ENCODE measurements around the gene TLR10. TPM values are rescaled to one million over a fixed set of nuclear protein-coding genes. Genes with fewer than 3 reads are reported as not detected.

Gene TLR10
- total RNA-seq, 1 donor from 2014 or later, result not detected

- Histone ChIP-seq H3K36me3 (ENCODE audit: control insufficient read depth, insufficient read depth, low read length) (no peaks in the 10 kb centered on the region), H3K4me3 (ENCODE audit: low read depth, low read length) (no peak overlapping the region), H3K27me3 (ENCODE audit: control insufficient read depth, insufficient read depth, low read length) (no peaks in the 10 kb centered on the region)
- no peak for DNase-seq (ENCODE audit: low read depth)
- TF ChIP-seq CTCF (IDR thresholded peaks at IDR 0.05; ENCODE audit: insufficient read depth, low read length, poor library complexity, severe bottlenecking), result no peak
Observed at GRCh38 chr4:38745881-38746280, 36.9 kb downstream of the TLR10 start.

- no peaks in the 10 kb centered on the region for H3K27me3 ChIP-seq (ENCODE audit: control insufficient read depth, insufficient read depth, low read length)
- no peak overlapping the region for H3K4me3 ChIP-seq (ENCODE audit: low read depth, low read length)
- DNase-seq (ENCODE audit: low read depth), result no peak
- H3K36me3 ChIP-seq (ENCODE audit: control insufficient read depth, insufficient read depth, low read length), result no peaks in the 10 kb centered on the region
- no peak for TF ChIP-seq CTCF (IDR thresholded peaks at IDR 0.05; ENCODE audit: insufficient read depth, low read length, poor library complexity, severe bottlenecking)
Observed at GRCh38 chr4:38743866-38744265, 38.9 kb downstream of the TLR10 start.

- no peak for TF ChIP-seq CTCF (IDR thresholded peaks at IDR 0.05; ENCODE audit: insufficient read depth, low read length, poor library complexity, severe bottlenecking)
- Histone ChIP-seq H3K4me3 (ENCODE audit: low read depth, low read length) (no peak overlapping the region), H3K36me3 (ENCODE audit: control insufficient read depth, insufficient read depth, low read length) (no peaks in the 10 kb centered on the region), H3K27me3 (ENCODE audit: control insufficient read depth, insufficient read depth, low read length) (no peaks in the 10 kb centered on the region)
- no peak for DNase-seq (ENCODE audit: low read depth)
Observed at GRCh38 chr4:38740303-38740702, 42.5 kb downstream of the TLR10 start.

GRCh38 chr4:38738940-38739803 lies 43.6 kb downstream of the TLR10 start:
- TF ChIP-seq CTCF (IDR thresholded peaks at IDR 0.05; ENCODE audit: insufficient read depth, low read length, poor library complexity, severe bottlenecking), result no peak
- DNase-seq (ENCODE audit: low read depth), result no peak
- H3K4me3 ChIP-seq (ENCODE audit: low read depth, low read length), result no peak overlapping the region
- H3K36me3 ChIP-seq (ENCODE audit: control insufficient read depth, insufficient read depth, low read length), result no peaks in the 10 kb centered on the region
- H3K27me3 ChIP-seq (ENCODE audit: control insufficient read depth, insufficient read depth, low read length), result no peaks in the 10 kb centered on the region

GRCh38 chr4:38735870-38736269 lies 46.9 kb downstream of the TLR10 start:
- no peaks in the 10 kb centered on the region for H3K27me3 ChIP-seq (ENCODE audit: control insufficient read depth, insufficient read depth, low read length)
- TF ChIP-seq CTCF (IDR thresholded peaks at IDR 0.05; ENCODE audit: insufficient read depth, low read length, poor library complexity, severe bottlenecking), result no peak
- DNase-seq (ENCODE audit: low read depth), result no peak
- H3K4me3 ChIP-seq (ENCODE audit: low read depth, low read length), result no peak overlapping the region
- H3K36me3 ChIP-seq (ENCODE audit: control insufficient read depth, insufficient read depth, low read length), result no peaks in the 10 kb centered on the region

- Histone ChIP-seq H3K36me3 (ENCODE audit: control insufficient read depth, insufficient read depth, low read length) (no peaks in the 10 kb centered on the region), H3K4me3 (ENCODE audit: low read depth, low read length) (no peak overlapping the region), H3K27me3 (ENCODE audit: control insufficient read depth, insufficient read depth, low read length) (no peaks in the 10 kb centered on the region)
- no peak for DNase-seq (ENCODE audit: low read depth)
- no peak for TF ChIP-seq CTCF (IDR thresholded peaks at IDR 0.05; ENCODE audit: insufficient read depth, low read length, poor library complexity, severe bottlenecking)
Observed at GRCh38 chr4:38734911-38735310, 47.9 kb downstream of the TLR10 start.

Data from kidney epithelial cell (primary cell).